Activated naive CD8-positive, alpha-beta T cell treated with anti-CD3 and anti-CD28 coated beads, Interleukin-2, amount 50 U/mL, for 16 hours (primary cell): ENCODE results near the gene CCDC71.
A peak's percentile ranks its signal among the peaks of the same experiment; 100 is the strongest.

Source experiments
- DNase-seq: peaks from one replicate; pipeline ENCODE4 v3.0.0-alpha.2; 2020; ENCODE audit warnings: low read depth, low spot score

CCDC71 gene

GRCh38 chr3:49170744-49171118, 4.6 kb upstream of the CCDC71 start:
- DNase-seq, result no peak

GRCh38 chr3:49166752-49167556, 823 bp upstream of the CCDC71 start:
- no peak for DNase-seq

DNA sequence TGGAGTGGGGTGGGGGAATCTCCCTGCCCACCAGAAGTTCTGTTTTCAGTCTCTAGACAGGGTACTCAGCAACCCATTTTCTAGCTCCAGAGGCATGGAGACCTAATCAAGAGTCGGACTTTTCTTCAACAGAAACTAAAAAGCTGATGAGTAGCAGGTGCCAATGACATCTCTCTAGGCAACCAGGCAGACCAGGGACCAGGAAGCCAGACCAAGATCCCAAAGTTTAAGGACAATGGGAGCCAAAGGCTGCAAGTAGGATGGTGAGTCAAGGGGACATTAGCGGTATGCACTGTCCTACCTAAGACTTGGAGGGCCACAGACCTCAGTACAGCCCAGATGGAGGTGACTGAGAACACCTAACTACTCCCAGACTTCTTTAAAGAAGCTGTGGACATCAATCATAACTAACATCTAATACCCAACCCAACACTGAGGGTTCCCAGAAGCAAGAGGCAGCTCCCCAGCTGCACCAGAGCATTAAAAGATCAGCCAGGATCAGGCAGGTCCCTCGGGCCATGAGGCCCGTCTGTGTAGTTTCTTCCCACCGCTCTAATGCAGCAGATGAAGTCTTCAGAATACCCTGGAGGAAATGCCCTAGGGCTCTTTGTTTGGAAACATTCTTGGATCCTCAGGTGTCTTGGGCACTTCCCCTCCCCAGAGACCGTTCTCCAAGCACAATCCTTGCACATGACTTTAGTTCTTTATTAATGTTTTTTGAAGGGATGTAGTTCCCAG, 979 bp downstream of the CCDC71 start:
- no peak for DNase-seq

GRCh38 chr3:49163609-49164008, 2.5 kb downstream of the CCDC71 start:
- DNase-seq, result no peak

- no peak for DNase-seq
Measured at GRCh38 chr3:49162751-49163419, 3.2 kb downstream of the CCDC71 start.

- DNase-seq, result no peak
Measured at GRCh38 chr3:49161808-49162530, 4.2 kb downstream of the CCDC71 start.

DNA sequence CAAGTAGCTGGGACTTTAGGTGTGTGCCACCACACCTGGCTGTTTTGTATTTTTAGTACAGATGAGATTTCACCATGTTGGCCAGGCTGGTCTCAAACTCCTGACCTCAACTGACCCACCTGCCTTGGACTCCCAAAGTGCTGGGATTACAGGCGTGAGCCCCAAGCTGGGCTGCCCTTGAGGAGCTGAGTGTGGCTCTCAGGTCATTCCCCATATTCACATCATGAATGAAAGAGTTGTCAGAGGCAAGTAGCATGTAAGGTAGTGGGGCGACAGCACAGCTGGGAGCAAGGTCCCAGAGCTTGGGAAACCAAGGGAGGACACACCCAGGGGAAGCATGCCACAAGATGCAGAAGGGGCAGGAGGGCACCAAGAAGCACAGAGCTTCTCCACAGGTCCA, 4.9 kb downstream of the CCDC71 start:
- no peak for DNase-seq

DNA sequence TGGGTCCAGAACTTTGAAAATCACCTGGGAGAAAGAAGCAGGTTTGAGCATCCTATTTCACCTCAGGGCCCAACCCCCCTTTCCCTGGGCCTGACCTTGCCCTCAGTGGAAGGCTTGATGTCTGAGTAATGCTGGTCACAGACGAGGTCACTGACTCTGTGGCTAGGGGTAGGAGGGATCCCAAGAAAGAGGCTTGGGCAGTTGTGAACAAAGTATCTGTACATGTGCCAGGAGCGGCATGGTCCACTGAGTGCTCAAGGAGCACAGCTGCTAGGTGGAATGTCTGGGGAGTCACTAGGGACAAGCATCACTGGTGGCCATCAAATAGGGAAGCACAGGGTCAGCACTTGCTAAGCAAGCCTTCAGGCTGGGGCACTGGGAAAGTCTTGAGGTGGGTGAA, 7.3 kb downstream of the CCDC71 start:
- no peak for DNase-seq

GRCh38 chr3:49158103-49158709, 7.9 kb downstream of the CCDC71 start:
- peak; percentile 16 for DNase-seq

- no peak for DNase-seq
Measured at GRCh38 chr3:49157289-49157688, 8.8 kb downstream of the CCDC71 start.

DNA sequence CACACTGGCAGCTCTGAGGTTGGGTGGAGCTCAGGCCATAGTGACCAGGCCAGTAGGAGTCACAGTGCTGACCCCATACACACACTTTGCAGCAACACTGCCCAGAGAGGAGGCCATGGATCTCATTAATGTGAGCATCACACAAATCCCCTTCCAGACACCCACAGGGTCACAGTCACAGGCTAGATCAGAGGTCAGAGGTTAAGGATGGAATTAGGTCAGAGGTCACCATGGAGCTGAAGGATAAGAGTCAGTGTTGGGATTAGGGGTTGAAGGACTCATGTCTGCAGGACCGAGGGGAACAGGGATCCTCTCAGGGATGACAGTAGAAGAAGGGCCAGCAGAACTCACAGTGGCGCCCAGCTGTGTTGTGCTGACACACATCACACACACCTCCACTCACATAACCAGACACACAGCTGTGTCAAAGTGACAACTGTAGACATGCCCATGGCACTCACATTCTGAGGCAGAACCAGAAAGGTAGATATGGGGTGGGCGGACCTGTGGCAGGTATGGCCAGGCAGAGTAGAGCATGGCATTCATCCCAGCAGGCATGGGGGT, 12.7 kb downstream of the CCDC71 start:
- no peak for DNase-seq

- no peak for DNase-seq
Measured at GRCh38 chr3:49151610-49152009, 14.5 kb downstream of the CCDC71 start.

GRCh38 chr3:49148159-49148558, 18.0 kb downstream of the CCDC71 start:
- DNase-seq, result no peak

DNA sequence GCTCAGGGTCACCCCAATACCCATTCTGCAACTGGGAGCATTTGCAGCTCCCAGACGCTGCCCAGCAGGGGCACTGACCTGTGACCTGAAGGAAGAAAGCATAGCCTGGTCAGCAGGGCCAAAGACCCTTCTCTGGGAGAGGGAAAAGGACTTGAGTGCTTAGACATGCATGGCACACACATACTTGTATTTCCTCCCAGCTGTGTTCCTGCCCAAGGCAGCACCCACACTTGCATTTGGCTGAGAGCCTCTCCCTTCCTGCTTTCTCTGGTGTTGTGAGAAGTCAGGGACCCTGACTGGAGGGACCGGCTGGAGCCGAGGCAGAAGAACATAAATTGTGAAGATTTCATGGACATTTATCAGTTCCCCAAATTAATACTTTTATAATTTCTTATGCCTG, 26.1 kb downstream of the CCDC71 start:
- no peak for DNase-seq

- no peak for DNase-seq
Measured at GRCh38 chr3:49135499-49135898, 30.6 kb downstream of the CCDC71 start.

GRCh38 chr3:49134471-49135265, 31.5 kb downstream of the CCDC71 start:
- no peak for DNase-seq

GRCh38 chr3:49133226-49133951, 32.7 kb downstream of the CCDC71 start:
- DNase-seq, result no peak

DNA sequence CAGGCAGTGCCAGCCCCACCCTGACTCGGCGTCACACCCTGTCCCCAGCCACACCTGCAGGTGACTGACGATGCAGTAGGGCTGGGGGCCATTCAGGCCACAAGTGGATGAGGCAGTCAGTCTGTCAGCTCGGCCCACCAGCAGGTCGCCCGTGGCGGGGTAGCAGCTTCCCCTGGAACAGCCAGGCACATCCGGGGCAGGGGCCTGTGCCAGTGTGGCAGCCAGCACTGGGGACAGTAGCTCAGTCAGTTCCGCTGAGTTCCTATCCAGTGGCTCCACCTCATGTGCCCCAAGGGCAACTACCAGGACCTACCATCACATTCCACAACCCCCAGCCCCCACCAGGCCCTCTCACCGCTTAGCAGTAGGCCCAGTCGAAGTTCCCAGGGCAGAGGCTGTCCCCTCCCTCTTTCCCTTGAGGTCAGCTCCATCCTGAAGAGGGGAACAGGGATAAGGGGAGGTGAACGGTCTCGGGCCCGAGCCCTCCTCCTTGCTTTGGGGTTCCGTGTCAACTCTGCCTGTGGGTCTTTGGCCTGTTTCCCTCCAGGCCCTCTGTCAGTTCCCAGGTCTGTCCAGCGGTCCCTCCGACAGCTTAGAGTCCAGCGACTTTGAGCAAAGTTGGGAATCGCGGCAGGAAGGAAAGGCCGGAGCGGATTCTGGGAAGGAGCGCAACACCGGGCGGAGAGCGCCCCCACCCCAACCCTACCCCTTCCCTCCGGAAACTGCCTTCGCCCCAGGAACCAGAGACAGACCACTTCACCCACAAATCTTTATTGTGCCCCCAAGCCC, 33.5 kb downstream of the CCDC71 start, which contains the start of gene LAMB2:
Gene LAMB2 (minus strand): TSS at position 614 of the 789 bp plus-strand sequence. CDS start 183 bp downstream, at position 431.
- no peak for DNase-seq

DNA sequence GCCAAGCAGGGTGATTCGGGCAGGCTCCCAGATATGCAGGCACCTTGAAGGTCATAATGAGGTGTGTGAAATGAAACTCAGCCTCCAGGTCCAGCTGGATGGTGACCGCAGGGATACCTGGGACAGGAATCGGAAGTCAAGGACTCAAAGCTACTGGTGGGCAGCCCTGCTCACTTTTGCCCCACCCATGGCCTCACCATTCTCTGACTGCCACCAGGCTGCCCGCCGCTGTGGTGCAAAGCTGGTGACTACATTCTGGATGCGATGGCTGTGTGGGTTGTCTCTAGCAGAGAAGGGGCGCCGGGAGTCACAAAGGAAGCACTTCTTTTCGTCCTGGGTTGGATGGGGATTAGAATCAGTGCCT, 34.1 kb downstream of the CCDC71 start:
- no peak for DNase-seq
